Testis (tissue), 3 donors: ENCODE measurements around the gene EFNA5. TPM values are rescaled to one million over a fixed set of nuclear protein-coding genes. Genes with fewer than 3 reads are reported as not detected.

ENCODE experiments used
- DNase-seq: peaks from one replicate; pipeline ENCODE4 v3.0.0-alpha.2; 2019
- H3K27ac ChIP-seq, 2 donors: fragments of 200-600 bp; sonication (generic); one replicate each; pipeline ENCODE4 v1.5.1; 2019
- H3K27me3 ChIP-seq: fragments of 200-600 bp; sonication (generic); one replicate; pipeline ENCODE4 v1.5.1; 2019
- H3K36me3 ChIP-seq: fragments of 200-600 bp; sonication (generic); one replicate; pipeline ENCODE4 v1.5.1; 2017; ENCODE audit warnings: low read depth; ENCODE audit errors: missing control alignments
- H3K4me1 ChIP-seq: fragments of 200-600 bp; sonication (generic); one replicate; pipeline ENCODE4 v1.5.1; 2019
- H3K4me3 ChIP-seq, 2 donors: fragments of 200-600 bp; sonication (generic); one replicate each; pipeline ENCODE4 v1.5.1; 2017 to 2019
- H3K9me3 ChIP-seq: fragments of 200-600 bp; sonication (generic); one replicate; pipeline ENCODE4 v1.5.1; 2017
- POLR2A ChIP-seq: fragments of 450-650 bp; IDR thresholded peaks from one replicate; pipeline ENCODE4 v1.6.1; 2017; ENCODE audit warnings: antibody characterized with exemption, mild to moderate bottlenecking, moderate library complexity
- WGBS, 2 donors: methylation state at CpG; one replicate each; pipeline ENCODE4 v1.1.5; 2018; 5-methylcytosine and 5-hydroxymethylcytosine counted together
- intact Hi-C: fragments of 100-400 bp; cut with DNase I; formaldehyde crosslinking; loops from one replicate; pipeline ENCODE4 v1.15.1; 2023; ENCODE audit warnings: low total_unique reads
- polyA plus RNA-seq: library from polyadenylated mRNA; stranded (reverse); fragments of 350-450 nt; fragmentation: Illumina TruSeq; extraction: RNeasy Lipid Tissue Mini Kit (QIAGEN cat#74804); gene quantifications from one replicate; pipeline ENCODE4 v1.2.3, GENCODE V29; 2014; ENCODE audit warnings: low read depth, low replicate concordance; ENCODE audit not compliant: insufficient read depth
- total RNA-seq, 2 donors: library from RNA; depleted of rRNA; stranded (reverse); fragments of >200 nt; gene quantifications; one replicate each; pipeline ENCODE4 v1.2.3, GENCODE V29; 2016
- TF ChIP-seq, protein P1 (sequence below), 3 experiments: fragments of 450-650 bp in 2 of 3; fragments of 200-600 bp in 1 of 3; sonication (generic) in 1 of 3; IDR thresholded peaks; one replicate each; pipeline ENCODE4 v1.5.1; 2016 to 2019; ENCODE audit warnings: antibody characterized with exemption in 3 of 3, mild to moderate bottlenecking in 2 of 3, moderate library complexity in 1 of 3

EFNA5 gene
- total and polyA plus RNA-seq, 3 donors from 2014 or later, result 2.6 to 5.4 (median 3.5) TPM

DNA sequence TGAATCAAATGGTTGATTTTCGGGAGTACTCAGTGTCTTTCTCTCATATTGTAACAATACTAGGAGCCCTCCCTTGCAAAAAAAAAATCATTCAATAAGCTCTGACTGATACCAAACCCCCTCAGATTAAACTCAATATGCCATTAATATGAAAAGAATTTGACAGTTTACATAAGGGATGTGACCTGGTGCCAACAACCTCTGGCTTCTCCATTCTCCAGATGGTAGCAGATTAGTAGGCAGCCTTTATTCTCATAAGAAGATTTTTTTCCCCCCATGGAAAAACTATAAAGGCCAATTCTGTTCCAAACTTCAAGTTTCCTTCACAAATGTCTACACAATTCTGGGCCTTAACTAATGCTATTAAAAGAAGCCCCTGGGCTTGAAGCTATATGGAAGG lies 96.5 kb downstream of the EFNA5 start:
- no peak overlapping the region for H3K27ac ChIP-seq
- H3K4me1 ChIP-seq, result no peaks in the 10 kb centered on the region
- no peaks in the 10 kb centered on the region for H3K9me3 ChIP-seq
- intact Hi-C loops, result no loop called here
- no peak for DNase-seq
- TF ChIP-seq, protein P1, sequence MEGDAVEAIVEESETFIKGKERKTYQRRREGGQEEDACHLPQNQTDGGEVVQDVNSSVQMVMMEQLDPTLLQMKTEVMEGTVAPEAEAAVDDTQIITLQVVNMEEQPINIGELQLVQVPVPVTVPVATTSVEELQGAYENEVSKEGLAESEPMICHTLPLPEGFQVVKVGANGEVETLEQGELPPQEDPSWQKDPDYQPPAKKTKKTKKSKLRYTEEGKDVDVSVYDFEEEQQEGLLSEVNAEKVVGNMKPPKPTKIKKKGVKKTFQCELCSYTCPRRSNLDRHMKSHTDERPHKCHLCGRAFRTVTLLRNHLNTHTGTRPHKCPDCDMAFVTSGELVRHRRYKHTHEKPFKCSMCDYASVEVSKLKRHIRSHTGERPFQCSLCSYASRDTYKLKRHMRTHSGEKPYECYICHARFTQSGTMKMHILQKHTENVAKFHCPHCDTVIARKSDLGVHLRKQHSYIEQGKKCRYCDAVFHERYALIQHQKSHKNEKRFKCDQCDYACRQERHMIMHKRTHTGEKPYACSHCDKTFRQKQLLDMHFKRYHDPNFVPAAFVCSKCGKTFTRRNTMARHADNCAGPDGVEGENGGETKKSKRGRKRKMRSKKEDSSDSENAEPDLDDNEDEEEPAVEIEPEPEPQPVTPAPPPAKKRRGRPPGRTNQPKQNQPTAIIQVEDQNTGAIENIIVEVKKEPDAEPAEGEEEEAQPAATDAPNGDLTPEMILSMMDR (IDR thresholded peaks at IDR 0.05), result no peak
- TF ChIP-seq POLR2A, result no peak
- H3K4me3 ChIP-seq, result no peak overlapping the region
- no peaks in the 10 kb centered on the region for H3K27me3 ChIP-seq
- no peaks in the 10 kb centered on the region for H3K36me3 ChIP-seq
- 62 to 76% methylated on average over 1 of the region's 1 CpG for WGBS, 2 donors

DNA sequence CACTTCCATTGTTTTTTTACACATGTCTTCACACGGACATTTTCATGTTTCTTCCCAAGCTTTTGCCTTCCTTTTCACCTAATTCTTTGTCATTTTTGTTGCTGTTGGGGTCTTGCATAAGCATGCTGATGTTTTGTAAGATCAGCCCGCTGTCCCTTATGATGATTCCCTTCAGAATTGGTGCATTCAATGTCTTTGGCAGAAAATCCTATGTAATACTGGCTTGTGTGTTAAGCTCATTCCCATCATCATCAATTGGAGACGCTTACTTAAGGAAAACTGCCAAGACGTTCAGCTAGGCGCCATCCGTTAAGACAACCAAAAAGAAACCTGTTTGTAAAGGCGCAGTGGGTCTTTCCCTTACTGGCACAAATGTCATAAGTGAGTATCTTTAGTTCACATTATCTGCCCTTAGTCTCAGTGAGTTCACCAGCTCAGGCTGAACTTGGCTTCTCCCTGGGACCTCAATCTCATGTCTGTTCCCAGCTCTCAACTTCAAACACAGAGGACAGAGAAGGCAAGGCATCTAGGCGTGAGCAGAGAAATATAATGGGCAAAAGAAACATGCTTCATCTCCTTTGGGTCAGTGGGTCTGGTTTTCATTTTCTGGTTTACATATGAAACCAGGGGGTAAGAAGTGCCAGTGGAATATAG lies 97.9 kb downstream of the EFNA5 start:
- H3K4me3 ChIP-seq, result no peak overlapping the region
- H3K4me1 ChIP-seq, result no peaks in the 10 kb centered on the region
- H3K27ac ChIP-seq, result no peak overlapping the region
- intact Hi-C loops, result no loop called here
- no peaks in the 10 kb centered on the region for H3K9me3 ChIP-seq
- 77 to 88% methylated on average over 8 of the region's 8 CpGs for WGBS, 2 donors
- H3K27me3 ChIP-seq, result no peaks in the 10 kb centered on the region
- DNase-seq, result no peak
- no peak for TF ChIP-seq POLR2A
- TF ChIP-seq, protein P1 (IDR thresholded peaks at IDR 0.05), result no peak
- H3K36me3 ChIP-seq, result no peaks in the 10 kb centered on the region

DNA sequence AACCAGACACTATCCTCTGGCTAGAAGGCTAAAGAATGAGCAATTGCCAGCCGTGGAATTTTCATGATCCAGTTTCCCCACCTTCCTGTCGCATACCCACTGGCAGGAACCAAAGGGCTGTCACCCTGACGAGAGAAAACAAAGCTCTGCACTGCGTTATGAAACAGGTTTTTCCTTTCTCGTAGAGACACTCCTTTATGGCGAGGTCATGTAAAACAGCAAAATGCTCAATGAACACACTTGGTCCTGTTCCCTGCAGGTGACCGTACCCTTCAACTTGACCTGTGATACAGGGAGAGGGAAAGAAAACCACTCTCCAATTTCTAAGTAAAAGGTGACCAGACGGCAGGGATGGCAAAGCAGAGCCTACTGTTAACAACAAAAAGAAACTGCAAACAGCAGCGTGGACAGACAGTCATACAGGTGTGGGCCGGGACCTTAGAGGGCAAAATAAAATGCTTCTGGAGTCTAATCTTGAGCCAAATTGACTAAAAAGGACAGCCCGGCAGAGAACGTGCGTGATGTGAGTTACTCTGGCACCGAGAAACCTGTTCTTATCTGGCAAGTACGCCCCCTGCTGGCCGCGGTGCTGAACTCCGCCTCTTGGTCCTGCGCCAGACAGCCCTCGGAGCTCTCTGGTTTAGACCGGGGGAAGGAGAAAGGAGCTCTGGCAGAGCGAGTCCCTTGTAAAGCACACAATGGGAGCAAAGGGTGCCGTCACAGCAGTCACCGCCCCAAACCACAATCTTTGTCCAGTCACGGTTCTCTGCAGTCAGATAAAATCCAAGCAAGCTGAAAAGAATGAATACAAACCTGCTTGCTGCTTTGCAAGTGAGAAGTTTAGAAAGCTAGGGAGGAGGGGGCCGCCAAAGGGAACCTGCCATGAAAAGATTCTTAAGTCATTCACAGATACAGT lies 98.9 kb downstream of the EFNA5 start:
- Histone ChIP-seq H3K36me3 (no peaks in the 10 kb centered on the region), H3K9me3 (no peaks in the 10 kb centered on the region), H3K27ac (no peak overlapping the region), H3K27me3 (no peaks in the 10 kb centered on the region), H3K4me1 (no peaks in the 10 kb centered on the region), H3K4me3 (peak overlapping the region; percentile 19 to 39)
- DNase-seq, result peak; percentile 97
- intact Hi-C loops, result no loop called here
- WGBS, 2 donors, result 3 to 6% methylated on average over 26 of the region's 26 CpGs
- no peak for TF ChIP-seq POLR2A
- TF ChIP-seq, protein P1 (IDR thresholded peaks at IDR 0.05), result peak; percentile 88 to 98 (median 89)

DNA sequence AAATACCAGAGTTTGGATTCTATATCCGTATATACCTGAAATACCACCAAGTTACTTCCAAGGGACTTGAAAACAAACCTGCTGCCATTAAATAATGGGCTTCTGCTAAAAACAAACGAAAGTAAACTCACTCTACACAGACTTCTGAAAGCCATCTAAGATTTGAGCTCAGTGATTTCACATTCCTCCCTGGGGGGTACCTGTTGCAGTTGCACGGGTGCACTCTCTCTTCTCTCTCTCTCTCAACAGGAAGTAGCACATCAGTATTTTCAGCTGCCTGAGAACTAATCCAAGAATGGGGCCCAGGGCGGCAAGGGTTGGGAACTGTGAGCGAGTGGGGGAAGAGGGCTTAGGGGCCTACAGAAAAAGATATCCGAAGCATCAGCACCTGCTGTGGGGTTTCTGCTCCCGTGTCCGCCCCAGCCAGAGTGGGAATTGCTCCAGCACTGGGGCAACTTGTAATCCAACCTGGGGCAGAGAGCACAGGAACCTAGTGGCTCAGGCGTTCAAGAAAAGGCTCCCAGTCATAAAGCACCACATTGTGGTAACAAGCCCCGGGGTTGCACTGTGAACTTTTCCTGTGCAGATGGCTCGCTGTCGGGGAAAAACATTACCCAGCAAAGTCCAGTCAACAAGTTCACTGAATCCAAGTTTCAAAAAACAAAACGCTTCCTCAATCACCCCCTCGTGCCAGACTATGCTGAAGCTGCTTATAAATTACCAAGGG lies 99.8 kb downstream of the EFNA5 start:
- intact Hi-C loops, result no loop called here
- no peak overlapping the region for H3K4me3 ChIP-seq
- no peak overlapping the region for H3K27ac ChIP-seq
- WGBS, 2 donors, result 38 to 50% methylated on average over 14 of the region's 14 CpGs
- TF ChIP-seq, protein P1 (IDR thresholded peaks at IDR 0.05), result no peak
- TF ChIP-seq POLR2A, result no peak
- H3K36me3 ChIP-seq, result no peaks in the 10 kb centered on the region
- no peaks in the 10 kb centered on the region for H3K4me1 ChIP-seq
- no peaks in the 10 kb centered on the region for H3K9me3 ChIP-seq
- no peaks in the 10 kb centered on the region for H3K27me3 ChIP-seq
- no peak for DNase-seq
